Dermis microvascular lymphatic vessel endothelial cell (primary cell): ENCODE results near the gene SLC12A7. TPM values are rescaled to one million over a fixed set of nuclear protein-coding genes. Genes with fewer than 3 reads are reported as not detected.
"Not testable (repeated sequence)": the region's sequence is repeated elsewhere in the genome, so short reads cannot be mapped to it uniquely, and the experiment has no call there.

ENCODE experiments used
- DNase-seq, 2 donors: peaks; one replicate each; pipeline versions ENCODE4 v3.0.0 to v3.0.0-alpha.2; 2010; ENCODE audit warnings: low read depth in 2 of 2
- total RNA-seq: library from RNA; depleted of rRNA; stranded (reverse); fragments of >200 nt; gene quantifications from 2 replicates; pipeline ENCODE4 v1.2.1, GENCODE V29; 2014

Gene SLC12A7
- total RNA-seq, 1 donor from 2014 or later, result 20.2 TPM

DNA sequence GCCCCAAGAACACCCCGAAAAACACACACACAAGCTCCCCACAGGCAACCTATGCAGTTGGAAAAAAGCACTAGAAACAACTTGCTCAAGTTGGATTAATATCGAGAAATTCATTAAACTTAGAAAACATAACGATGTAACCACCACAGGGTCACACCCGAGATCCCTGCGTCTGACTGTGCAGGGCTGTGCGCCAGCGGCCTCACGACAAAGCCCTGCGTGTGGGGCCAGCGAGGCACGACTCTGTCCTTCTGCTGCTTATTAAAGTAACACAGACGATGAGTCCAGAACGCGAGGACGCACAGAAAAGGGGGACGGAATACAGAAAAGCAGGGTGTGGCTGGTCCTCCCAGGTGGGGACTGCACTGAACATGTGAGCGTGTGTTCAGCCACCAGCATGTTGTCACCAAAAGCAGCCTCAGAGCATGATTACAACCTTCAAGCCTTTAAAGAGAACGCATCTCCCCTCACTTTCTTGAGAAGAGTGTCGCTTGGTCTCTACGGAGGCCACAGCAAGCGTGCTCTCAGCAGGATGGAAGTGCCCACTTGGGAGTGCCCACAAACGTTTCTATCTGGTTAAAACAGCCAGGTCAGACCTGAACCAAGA lies 14.4 kb downstream of the SLC12A7 start:
- DNase-seq, result no peak

DNA sequence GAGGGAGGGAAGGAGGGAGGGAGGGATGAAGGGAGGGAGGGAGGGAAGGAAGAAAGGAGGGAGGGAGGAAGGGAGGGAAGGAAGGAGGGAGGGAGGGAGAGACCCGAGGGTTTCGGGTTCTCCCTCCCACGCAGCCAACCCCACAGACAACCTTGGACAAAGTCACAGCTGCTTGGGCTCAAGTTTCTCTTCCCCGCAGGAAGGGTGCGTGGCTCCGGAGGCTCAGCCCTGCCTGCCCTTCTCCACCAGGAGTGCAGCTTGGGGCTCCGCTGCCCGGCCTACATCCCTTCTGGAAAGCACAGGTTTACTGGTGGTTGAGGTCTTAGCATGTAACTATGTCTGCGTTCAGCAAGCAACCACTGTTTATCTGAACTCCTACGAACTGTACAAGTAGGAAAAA lies 15.0 kb downstream of the SLC12A7 start:
- DNase-seq, result no peak

DNA sequence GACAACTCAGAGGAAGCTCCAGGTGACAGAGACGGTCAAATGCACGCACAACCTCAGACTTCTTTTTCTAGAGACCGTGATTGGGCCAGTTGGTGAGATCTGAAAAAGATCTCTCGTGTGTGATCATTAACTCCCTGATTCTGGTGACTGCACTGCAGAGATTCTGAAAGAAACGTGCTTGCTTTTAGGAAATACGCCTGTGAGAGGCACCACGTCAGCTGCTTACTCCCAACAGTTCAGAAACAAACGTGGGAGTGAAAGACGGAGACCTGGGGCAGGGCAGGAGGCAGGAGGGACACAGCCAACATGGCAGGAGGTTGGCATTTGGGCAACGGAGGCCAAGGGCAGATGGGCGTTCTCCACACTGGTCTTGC lies 15.9 kb downstream of the SLC12A7 start:
- no peak for DNase-seq

DNA sequence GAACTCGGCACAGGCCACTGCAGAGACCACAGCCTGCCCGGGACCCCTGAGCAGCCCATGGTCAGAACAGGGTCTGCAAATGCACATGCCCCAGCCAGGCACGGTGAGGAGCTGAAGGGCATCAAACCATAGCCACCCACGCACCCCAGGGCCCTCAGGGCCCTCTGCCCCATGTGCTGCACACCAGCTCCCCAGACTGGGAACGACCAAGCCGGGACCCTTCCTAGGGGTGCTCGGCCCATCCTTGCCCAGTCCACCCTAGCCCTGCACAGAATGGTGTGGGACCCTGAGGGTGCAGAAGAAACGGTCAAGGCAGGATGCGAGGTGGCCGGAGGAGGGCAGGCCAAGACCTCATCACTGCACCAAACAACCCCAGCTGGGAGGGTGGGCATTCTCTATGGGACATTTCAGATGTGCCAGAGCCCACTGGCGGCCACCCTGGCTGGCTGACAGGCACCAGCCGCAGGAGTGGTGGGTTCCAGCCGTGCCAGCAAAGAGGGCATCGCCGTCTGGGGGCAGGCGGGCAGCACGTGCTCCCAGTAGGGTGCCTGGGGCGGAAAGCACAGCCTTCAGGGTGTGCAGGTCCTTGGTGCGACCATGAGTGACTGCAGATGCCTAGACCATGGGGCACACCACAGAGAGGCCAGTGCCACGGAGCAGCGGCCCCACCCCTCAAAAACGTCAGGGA lies 16.4 kb downstream of the SLC12A7 start:
- no peak for DNase-seq

DNA sequence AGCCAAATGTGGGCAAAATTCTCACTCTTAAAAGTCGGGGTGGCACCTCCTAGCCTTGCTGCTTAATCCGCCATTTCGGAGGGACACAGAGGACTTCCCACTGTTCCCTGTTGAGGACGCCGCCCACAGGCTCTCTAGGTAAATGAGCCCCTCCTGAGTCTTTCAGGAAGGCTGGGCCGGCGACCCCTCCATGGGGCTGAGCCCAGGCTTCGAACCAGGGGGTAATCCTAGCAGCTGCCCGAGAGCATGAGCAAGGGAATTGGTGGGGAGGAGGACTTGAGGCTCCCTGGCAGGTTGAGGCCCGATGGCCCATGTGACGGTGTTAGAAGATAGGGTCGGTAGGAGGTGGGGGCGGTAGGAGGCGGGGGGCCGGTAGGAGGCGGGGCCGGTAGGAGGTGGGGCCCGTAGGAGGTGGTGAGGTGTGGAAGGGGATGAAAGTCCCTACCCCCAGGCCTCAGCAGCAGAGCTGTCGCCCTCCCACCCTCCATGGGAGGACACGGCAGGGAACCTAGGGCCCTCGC lies 17.1 kb downstream of the SLC12A7 start:
- DNase-seq, result no peak

DNA sequence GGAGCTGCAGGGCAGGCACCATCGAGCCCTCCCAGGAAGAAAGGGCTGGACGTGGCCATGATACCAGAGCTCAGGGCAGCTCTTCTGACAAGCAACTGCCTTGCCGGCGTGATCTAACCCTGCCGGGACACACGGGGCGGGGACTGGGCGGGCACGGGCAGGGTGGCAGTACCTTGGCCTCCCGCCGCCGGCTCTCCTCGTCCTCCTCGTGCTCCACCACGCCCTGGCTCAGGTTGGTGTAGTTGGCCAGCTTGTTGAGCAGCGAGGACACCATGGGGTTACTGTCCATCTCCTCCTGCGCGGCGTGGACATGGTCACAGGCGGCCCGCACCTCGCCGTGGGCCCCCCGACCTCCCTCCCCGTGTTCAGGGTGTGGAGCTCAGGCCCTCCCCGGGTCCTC lies 18.5 kb downstream of the SLC12A7 start:
- no peak for DNase-seq

DNA sequence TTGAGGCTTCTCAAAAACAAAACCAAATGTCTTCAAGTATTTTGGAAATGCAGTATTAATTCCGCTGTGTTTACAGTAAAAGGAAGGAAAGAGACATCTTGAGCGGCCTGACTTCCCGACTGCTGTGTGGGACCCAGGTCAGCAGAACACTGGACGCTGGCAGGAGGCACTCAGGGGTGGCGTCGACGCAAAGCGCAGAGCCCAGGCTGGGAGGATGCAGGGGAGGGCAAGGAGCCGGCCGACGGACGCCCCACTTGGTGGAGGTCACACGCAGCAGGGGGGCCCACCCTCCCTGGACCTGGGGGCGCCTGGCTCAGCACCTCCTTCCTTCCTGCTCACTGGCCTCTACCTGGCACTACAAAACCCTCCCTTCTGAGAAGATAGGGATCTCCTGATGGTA lies 19.7 kb downstream of the SLC12A7 start:
- DNase-seq, result no peak

DNA sequence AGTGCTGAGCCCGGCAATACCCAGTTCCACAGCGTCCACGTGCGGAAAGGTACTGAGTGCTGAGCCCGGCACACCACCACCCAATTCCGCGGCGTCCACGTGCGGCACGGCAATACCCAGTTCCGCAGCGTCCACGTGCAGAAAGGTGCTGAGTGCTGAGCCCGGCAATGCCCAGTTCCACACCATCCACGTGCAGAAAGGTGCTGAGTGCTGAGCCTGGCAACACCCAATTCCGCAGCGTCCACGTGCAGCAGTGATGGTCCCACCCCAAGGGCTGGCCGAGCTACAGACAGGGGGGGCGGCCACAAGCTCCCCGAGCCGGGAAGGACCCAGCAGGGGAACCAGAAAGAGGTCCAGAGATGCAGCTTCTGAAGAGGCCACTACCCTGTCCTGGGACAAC lies 20.2 kb downstream of the SLC12A7 start:
- DNase-seq, result no peak

DNA sequence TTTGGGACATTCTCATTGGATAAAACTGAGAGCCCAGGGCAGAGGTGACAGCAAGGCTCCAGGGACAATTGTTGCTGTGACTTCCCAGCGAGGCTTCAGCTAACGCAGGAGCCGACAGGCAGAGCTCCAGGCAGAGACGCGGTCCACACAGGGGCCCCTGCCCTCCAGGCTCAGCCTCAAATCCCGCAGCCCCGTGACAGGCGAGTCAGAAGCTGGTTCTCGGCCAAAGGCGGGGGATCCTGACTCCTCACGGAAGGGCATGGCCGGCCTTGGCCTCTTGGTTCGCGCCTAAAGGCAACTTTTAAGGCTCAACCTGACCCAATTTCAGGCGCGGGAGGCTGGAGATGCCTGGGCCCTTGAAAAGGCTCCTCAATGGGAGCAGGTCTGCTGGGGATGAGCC lies 21.3 kb downstream of the SLC12A7 start:
- DNase-seq, result no peak

DNA sequence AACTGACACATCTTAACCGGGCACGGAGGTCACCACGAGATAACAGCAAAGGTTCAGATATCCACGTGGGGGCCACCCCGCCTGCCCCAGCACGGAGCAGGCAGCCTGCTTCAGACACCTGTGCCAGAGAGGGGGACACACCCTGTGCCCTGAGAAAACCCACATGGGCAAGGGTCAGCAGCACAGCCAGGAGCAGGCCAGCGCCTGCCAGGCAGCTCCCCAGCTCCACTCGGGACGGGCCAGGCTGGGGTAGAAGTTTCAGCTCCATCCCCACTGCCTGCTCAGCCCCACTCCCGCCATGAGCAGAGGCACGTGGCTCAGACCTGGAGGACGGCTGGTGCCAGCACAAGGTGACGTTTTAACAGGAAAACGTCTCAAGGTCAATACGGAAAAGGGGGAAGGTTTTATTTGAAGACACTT lies 22.2 kb downstream of the SLC12A7 start:
- DNase-seq, result no peak

DNA sequence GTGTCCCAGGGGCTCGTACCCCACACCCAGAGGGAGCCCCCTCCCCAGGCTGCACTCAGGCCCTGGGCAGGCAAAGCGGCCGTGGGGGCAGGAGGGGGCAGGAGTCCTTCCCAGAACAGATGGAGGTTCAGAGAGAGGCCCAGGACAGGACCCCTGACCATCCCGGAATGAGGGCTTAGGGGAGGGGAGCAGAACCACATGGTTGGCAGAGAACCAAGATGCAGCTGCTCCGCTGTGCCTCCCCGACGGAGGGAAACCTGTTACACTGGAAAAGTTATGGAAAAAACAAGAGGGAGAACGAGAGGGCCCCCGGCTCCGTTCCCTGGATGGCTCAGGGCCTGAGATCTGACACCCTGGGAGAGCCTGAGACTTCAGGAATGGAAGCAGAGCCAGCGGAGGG lies 22.7 kb downstream of the SLC12A7 start:
- no peak for DNase-seq

DNA sequence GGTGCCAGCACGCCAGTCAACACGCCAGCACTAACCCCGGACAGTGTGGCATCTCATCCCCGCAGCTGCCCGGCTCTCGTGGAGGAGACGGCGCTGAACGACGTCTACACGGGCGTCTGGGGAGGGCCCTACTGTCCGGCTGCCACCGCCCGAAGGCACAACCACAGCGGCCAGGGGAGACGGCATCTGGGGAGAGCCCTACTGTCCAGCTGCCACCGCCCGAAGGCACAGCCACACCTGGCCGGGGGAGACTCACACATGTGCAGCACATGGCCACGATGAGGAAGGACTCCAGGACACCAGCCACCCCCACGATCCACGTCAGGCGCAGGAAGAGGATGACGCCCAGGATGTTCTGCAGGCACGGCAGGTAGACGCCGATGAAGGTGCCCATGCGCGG lies 23.1 kb downstream of the SLC12A7 start:
- no peak for DNase-seq

DNA sequence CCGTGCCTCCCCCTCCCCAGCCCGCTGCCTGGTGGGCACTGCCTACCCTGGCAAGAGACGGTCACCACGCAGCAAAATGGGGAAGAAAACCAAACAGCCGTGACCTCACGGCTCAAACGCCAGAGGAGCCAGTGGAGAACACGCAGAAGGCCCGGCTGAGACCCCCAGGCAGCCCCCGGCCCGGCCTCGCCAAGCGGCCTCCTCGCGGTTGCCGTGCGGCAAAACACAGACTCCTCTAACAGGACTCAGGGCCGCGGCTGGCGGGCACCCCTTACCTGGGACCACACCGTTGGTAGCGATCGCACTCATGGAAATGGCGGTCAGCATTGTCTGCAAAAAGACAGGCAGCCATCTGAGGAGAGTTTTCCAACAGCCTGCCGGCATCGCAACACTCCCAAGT lies 23.8 kb downstream of the SLC12A7 start:
- DNase-seq, result no peak

DNA sequence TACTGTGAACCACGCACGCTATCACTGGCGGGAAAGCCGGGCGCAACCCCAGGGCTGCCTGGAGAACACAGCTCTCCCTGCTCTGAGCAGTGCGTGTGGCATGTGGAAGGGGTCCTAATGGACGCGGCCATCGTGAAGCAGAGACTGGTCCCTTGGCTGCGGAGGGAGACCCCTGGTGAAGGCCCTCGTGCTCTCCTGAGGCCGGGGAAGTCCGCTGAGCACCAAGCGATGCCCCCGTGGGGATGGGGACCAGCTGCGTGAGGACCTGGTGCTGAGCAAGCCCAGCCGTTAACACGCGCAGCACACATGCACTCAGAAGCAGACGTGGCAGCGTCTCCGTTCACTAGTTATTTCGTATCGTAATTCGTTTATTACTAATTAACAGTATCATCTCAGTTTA lies 24.4 kb downstream of the SLC12A7 start:
- DNase-seq, result no peak

DNA sequence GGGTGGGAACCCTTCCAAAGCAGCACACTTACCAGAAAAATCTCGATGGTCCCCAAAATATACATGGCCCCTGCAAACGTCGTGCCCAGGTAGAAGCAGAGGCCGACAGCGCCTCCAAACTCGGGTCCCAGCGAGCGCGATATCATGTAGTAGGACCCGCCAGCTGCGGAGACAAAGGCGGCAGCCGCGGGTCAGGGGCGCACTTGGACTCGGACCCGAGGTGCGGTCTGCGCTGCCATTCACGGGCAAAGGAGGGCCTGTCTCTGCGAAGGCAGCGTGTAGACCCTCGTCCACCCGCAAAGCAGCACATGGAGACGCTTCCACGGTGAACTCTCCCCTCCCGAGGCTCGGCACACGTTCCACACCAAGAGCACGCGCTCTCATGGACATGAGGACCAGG lies 25.0 kb downstream of the SLC12A7 start:
- no peak for DNase-seq

DNA sequence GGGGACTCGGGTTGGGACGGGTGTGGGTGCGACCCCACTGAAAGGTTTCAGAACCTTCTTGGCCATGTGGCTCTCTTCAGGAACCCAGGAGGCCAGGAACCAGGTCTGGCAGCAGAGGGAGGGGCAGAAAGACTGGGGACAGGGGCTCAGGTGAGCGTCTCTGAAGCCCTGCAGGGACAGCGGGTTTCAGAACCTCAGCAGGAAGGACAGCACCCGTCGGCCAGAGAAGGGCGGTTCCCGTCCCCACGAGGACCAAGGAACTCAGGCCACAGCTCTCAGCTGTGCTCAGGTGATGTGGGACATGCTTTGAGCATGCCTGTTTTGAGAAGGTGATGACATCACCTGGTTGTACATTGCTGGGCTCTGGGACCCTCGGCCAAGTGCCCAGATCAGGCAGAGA lies 25.7 kb downstream of the SLC12A7 start:
- no peak for DNase-seq

DNA sequence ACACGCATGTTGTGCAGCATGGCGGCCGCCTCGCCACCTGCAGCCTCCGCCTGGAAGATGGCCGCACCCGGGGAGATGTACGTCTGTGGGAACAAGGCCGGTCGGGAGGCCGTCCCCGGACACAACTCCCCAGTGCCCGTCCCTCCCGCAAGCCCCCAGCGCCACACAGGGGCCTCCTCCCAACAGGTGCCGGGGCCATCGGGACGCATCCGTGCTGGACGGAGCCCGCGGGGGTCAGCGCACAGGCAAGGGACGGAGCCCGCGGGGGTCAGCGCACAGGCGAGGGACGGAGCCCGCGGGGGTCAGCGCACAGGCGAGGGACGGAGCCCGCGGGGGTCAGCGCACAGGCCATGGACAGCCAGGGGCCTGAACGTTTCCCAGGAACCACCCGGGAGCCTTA lies 26.5 kb downstream of the SLC12A7 start:
- no peak for DNase-seq

DNA sequence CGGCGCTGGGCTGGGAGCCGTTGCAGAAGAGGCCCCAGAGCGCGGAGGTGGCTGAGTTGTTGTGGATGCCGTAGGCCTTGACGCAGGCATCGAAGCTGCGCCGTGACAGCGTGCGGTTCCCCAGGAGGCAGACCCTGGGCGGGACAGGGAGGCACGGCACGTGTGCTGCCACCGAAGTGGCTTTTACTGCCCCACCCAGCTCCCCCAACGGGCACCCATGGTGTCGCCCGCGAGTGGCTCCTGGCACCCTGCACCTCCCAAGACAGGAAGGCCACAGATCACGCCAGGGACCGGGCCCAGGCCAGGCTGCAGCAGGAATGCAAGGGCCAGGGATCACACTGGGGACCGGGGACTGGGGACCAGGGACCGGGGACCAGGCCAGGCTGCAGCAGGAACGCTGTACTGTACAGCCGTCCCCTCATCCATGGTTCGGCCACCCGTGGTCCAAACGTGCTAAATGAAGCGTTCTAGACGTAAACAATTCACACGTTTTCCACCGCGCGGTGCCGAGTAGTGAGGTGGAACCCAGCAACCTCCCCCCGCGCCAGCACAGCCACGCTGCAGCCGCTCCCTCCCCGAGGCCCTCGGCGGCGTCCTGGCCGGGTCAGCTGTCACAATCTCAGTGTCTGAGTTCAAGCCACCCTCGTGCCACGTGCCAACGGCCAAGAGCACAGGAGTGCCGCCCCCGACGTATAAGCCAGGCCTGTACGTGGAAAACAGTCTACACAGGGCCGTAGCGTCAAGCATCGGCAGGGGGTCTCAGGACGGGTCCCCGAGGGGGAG lies 27.8 kb downstream of the SLC12A7 start:
- DNase-seq, result no peak

DNA sequence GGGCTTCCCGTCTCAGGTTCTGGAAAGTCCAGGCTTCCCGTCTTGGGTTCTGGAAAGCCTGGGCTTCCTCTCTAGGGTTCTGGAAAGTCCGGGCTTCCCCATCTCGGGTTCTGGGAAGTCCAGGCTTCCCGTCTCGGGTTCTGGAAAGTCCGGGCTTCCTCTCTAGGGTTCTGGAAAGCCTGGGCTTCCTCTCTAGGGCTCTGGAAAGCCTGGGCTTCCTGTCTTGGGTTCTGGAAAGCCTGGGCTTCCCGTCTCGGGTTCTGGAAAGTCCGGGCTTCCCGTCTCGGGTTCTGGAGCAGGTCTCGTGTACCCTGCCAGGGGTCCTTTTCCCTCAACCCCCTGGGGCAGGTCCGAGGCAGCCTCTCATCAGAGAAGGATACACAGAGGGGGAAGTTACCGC lies 28.8 kb downstream of the SLC12A7 start:
- not testable (repeated sequence) for DNase-seq

DNA sequence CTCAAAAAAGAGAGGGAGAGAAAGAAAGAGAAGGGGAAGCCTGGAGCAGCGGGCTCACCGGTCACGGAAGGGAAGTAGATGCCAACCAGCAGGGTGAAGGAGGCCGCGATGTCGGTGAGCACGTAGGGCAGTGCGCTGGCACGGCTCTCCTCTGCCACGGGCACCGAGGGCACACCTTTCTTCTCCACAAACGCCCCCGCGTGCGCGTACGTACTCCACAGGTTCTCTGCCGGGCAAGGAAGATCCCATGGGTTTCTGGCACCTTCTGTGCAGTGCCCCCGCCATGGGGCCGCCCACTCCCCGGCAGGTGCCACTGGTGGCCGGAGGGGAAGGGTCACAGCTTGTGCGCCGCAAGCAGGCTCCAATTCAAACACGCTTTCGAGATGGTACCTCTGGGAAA lies 30.3 kb downstream of the SLC12A7 start:
- DNase-seq, result no peak

DNA sequence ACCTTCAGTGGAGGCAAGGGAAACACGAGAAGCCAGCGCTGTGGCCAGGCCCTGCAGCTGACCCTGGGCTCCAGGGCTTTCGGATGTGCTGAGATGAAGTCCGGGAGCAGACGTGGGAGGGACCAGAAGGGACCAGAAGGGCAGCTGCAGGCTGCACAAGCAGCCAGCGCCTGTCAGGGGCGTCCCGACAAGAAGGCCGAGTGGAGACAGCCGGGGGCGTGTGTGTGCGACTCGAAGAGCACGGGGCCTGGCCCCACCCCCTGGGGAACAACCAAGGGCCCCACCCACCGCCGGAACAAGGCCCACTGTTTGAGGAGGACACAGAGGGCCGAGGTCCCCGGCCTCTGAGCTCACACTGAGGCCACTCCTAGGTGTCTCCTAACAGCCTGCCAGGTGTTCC lies 31.4 kb downstream of the SLC12A7 start:
- DNase-seq, result no peak

DNA sequence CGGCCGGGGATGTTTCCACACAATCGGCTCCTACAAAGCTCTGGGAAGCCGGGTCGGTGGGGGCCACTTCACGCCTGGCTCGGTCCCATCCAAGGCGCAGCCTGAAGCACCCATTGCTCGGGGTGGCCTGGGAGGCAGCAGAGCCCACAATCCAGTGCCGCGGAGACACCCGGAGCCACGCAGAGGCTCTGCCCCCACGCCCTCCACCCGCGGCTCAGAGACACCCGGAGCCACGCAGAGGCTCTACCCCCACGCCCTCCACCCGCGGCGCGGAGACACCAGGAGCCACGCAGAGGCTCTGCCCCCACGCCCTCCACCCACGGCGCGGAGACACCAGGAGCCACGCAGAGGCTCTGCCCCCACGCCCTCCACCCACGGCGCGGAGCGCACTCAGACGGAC lies 31.9 kb downstream of the SLC12A7 start:
- DNase-seq, result no peak

DNA sequence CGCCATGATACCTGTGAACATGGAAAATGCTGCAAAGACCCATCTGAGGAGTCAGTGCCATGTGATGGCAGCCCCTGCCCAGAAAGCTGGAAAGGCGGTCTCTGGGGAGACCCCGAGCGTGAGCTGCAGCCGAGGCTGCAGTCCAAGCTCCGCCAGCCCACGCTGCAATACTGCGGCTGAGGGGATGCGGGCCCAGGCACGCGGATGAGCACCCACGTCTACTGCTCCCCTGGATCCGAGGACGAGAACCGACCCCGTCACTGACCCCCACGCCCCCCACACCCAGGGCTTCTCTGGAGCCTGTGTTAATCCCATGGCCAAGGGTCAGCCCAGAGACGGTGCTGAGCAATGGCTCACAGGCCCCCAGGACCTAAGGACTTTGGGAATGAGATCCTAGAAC lies 32.4 kb downstream of the SLC12A7 start:
- no peak for DNase-seq
